T1000 (cell line): ENCODE measurements around the gene BICC1.
A peak's percentile ranks its signal among the peaks of the same experiment; 100 is the strongest.

Experiments
- DNase-seq: peaks from one replicate; lab custom pipeline; 2025; ENCODE audit warnings: mixed read lengths; lab: John Stamatoyannopoulos, UW

The BICC1 gene

DNA sequence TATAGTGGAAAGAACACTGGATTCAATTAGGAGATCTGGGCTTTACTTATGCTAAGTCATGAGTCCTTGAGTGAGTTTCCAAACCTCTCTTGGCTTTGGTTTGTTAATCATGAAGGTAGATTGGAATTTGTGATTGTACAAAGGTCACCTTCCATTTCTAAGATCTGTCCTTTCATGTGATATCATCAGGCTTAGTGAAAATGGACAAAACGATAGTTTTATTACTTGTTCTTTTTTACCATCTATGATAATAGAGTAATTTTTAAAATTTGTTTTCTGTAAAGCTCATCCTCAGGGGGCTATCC lies 309.0 kb downstream of the BICC1 start:
- no peak for DNase-seq

DNA sequence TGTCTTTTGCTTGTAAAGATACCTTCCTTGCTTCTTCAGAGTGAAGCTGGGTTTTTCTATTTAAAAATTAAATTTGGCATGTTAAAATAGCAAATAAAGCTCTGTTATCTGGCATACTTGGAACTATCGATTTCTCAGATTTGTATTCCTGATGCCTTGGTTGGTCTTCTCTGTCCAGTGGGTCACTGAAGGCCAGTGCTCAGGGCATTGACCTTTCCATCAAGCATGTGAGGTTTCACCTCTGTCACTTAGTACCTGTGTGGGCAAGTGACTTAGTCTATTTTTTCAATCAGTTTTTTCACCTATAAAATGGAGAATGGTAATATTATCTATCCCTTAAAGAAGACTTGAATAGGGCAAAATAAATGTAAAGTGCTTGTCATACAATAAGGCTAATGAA lies 311.3 kb downstream of the BICC1 start:
- no peak for DNase-seq

DNA sequence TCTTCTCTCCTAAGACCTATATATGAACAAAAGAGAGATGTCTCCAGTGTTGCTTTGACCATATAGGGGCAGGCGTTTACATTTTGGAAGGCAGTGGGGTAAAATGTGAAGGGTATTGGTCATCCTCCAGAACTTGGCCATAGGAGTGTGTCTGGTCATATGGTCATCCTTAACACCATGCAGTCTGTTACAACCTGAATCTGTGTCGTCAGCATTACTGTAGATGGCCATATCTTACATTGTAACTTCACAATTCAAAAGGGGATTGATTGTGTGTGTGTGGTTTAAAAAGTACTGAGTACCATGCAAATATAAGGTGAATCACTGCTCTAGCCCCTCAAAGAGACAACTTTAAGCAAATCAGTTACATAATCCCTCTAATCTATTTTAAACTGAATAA lies 311.7 kb downstream of the BICC1 start:
- DNase-seq: no peak

DNA sequence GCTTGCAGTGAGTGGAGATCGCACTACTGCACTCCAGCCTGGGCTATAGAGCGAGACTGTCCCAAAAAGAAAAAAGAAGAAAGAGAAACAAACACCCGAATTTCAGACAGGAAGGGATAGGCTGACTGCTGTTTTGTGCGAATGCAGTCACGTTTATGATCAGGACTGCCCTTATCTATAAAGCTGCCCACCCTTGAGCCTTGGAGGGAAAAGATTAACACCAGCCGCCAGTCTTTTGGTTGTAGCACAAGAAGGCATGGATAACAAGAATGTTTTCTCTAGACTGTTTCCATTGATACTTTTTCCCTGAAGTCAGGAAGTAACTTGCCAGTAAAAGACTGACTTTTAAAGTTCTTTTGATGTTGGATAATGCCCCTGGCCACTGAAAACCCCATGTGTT lies 314.0 kb downstream of the BICC1 start:
- DNase-seq: no peak

DNA sequence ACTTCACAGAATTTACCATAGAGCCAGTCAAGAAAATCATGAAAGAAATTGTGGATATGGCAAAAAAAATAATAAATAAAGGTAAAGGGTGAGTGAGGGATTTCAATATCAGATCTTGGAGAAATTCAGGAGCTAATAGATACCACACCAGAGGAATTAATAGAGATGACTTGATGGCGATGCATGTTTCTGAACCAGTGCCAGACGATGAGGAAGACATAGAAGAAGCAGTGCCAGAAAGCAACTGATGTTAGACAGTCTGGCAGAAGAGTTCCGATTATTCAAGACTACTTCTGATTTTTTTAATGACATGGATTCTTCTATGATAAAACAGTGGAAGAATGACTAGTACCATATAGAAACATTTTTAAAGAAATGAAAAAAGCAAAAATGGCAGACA lies 314.7 kb downstream of the BICC1 start:
- DNase-seq: no peak

DNA sequence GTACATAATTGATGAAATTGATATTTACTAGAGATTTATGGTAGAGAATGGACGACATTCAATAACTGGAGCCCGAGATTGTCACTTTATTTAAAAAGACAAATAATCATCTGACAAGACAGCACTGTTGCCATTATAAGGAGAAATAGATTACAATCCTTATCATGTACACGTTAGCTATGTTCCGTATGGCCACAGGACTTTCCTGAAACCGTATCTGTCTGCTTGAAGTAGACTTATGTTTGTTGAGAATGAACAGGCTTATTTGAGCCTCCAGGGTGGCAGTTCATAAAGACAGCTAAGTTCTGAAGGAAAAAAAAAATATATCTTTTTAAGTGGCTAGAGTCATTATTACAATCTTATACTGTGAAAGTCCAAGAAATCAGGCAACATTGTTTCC lies 317.2 kb downstream of the BICC1 start:
- no peak for DNase-seq

DNA sequence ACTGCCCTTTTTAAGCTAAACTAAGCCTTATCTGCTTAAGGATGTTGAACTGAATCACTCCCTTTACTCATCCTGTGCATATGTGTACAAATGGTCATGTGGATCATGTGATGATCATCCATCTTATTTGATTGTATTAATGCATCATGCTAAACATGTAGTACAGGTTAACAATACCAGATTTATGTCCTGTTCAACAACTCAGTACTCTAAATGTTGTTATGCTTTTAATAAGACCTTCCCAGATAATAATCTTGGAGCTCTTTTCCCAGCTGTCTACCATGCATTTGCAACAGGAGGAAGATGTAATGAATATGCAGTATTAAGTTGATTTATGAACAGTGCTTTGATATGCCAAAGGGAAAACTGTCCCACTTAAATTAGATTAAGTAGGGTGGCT lies 318.0 kb downstream of the BICC1 start:
- no peak for DNase-seq

DNA sequence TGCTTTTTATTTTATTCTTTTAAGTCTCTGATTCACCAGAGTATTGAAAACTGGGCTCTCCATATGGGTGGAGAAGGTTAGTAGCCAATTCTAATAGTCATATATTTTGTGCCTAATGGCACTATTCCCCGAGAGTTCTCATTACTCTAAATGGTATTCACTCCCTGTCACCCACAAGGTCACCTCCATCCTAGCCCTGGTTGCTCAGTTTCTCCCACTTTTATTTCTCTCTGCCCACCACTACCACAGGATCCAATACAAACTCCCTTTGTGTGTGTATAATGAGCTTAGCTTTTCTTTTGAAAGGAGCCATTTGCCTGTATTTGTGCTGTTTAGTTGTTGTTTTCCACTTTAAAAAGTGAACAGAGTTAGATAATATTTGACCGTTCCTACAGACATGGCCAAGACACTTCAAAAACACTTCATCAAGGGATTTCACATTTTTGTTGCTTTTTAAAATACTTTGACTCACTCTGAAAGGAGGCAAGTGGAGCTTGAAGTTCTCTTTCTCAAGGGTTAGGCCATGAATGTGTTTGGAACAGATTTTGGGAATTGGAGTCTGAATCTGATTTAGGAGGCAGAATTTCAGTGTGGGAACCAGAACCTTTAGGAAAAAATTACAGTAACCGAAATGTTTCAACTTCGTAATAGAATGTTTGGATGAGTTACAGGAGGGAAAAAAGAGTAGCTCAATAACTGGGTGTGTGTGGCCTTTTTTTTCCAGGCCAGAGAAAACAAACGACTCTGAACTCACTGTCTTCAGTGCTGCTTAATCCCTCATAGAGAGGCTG lies 321.3 kb downstream of the BICC1 start:
- no peak for DNase-seq

DNA sequence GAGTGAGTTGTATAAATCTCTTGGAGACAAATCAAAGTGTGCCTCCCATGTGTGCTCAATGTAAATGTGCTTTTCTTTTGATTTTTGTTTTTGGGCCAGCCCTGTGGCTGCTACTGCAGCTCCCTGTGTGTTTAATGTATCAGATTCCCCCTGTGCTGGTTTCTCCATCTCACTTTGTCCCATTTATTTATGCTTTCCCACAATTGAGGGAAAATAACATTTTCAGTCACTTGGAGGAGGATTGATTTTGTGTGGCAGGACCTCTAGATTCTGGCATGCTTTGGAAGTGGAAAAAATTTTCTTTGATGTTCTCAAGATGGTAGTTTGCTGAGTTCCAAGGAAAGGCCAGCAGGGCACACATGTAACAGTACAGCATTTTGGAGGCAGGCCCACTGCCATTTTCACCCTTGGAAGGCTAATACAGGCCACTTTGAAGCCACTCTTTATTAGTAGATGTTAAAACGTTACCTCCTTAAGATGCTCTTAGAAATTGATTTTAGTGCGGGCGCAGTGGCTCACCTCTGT lies 323.6 kb downstream of the BICC1 start:
- no peak for DNase-seq

DNA sequence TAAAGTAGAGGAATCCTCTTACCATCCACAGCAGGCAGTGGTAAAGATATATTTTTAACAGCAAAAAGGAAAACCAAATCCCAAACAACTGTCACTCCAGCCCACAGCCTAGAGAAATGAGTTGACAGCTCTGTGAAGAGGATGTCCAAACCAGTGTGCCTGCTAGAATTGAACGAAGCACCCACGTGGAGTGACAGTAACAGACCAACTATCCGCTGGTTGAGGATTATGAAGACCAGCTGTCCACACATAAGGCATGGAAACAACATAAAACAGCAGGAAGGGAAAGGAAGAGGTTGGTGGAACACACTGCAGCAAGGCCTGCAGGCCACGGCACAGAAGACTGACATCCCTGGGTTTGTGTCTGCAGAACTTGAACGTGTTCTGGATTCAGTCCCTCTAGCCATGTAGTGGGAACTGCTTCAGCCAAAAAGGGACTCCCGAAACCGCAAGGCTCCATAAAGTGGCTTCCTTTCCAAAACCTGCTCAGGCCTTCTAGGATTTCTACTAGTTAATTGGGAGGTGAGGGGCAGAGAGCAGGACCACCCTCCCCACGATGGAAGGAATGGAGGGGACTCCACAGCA lies 324.4 kb downstream of the BICC1 start:
- no peak for DNase-seq

DNA sequence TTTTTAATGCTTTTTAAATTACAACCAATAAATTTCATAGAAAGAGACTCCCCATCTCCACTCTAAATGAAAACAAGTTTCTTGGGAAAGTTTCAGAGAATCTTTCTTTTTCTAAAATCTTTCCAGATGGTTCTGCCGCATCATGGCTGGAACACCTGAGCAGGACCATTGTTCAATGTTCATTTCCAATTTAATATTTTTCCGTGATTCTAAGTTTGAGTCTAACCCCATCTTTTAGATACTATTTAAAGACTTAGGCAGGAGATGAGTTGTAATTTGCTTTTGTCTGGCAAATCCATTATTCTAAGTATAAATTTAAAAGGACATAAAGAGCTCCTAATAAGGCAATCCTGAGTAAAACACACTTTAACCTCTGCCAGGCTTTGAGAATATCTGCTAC lies 325.2 kb downstream of the BICC1 start:
- DNase-seq: no peak

DNA sequence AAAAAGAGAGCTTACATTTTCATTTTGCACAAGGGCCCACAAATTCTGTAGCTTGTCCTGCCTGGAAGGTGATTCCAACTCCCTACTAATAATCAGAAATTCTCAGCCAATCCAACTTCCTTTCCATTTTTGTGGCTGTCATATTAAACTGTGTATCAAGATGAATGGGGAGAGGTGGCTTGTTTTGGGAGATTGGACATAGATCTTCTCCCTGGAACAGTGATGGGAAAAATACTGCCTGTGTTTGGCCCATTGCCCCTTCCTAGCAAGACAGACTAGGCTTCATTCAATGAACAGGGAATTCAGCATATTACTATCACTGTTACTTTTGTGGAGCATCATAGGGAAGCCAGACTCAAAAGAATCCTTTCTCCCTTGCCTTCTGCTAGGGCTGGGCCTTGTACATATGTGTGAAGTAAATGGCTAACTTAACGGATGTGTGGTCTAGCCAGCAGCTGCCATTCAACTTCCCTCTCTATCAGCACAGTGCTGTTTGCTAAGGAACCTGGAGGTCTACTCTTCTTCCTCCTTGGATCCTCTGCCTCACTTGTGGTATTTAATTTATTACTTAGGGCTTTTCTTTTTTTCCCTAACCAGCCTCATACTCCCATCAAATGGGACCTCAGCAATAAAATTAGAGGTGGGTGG lies 326.0 kb downstream of the BICC1 start:
- DNase-seq: no peak

DNA sequence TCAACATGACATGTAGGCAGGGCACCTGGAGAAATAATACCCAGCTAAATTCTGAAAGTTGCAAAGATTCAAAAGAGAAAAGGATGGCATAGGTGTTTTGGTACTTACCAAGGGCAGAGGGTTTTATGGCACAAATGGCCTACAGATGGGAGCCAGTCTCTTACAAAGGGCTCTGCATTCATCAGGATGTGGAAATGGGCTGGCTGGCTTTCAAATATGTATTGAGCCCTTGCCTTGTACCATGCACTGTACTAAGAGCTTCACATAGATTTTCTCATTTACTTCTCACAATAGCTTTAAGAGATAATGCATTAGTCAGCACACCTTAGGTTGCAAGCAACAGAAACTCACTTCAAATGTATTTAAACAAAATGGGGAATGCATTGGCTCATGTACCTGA lies 327.1 kb downstream of the BICC1 start:
- no peak for DNase-seq

DNA sequence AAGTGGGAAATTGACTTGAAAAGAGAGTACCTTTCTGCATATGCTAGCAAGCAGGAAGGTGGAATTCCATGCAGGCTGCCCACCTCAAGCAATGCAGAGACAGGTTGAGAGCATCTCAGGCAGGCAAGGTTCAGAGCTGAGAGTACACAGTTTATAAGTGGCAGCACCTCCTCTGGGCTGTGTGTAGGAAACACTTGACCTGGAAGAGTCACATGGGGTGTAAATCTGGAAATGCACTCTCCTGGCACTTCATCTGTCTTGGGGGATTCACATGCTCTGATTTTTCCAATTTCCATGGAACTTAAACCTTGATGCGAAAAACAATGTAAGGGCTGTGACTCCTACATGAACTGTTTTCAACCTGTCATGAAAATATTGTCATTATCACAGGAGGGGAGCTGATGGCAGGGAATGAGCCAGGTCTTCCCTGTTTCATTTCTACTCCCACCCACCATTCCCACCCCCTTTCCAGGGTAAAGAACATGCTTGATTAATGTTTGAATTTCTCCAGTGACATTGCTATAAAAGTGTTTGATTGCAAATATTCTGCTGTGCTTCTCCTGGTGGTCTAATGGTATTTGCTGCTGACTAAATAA lies 328.3 kb downstream of the BICC1 start:
- DNase-seq: no peak

DNA sequence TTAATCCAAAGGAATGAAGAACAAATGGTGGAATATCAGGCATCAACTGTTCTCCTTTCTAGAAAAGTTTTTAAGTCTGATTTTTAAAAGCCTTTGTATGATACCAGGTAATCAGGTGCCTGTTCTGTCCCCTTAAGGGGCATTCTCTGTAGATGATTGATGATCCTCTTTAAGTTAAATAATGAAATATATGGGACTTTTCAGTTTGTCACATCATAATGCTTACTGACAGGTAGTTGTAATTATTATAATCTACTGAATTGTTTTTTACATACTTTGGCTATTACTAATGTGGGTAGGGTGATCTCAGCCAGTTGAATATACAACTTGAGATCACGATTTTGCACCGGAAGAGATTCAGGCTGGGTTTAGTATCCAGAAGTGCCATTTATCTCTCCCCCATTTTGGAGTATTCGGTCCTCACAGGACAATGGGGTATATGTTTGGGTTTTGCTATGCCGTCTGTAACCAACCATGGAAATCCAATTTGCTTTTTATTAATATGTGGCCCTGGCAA lies 330.2 kb downstream of the BICC1 start:
- DNase-seq: no peak

DNA sequence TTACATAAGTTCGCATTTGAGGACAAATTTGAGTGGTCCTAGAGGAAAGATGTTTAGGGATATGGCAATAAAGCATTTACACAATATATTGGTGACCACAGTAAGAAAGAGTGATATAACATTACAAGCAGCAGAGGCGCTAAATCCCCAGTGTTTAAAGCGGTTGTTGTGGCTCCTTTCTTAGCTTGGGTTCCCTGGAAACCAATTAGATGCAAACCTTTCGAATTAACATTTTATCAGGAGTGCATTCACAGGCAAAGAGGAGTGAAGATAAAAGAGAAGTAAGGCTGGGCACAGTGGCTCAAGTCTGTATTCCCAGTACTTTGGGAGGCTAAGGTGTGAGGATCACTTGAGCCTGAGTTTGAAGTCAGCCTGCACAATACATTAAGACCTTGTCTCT lies 331.1 kb downstream of the BICC1 start:
- DNase-seq: no peak

DNA sequence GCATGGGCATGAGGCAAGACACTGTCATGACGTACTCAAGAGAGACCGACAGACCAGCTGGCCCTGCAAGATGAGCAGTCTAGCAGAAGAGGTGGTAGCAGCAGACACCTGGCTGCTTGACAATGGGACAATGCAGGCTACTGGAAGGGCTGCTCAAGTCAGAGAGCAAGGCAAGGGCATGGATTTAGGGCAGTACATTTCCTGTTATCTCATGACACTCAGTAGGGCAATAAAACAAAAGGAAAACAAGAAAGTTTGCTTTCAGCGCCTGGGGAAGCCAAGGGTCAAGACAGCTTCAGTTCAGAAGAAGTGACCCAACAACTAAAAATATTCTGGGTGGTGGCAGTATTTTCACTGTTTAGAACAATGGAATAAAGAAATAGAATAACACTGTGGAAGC lies 332.0 kb downstream of the BICC1 start:
- no peak for DNase-seq

DNA sequence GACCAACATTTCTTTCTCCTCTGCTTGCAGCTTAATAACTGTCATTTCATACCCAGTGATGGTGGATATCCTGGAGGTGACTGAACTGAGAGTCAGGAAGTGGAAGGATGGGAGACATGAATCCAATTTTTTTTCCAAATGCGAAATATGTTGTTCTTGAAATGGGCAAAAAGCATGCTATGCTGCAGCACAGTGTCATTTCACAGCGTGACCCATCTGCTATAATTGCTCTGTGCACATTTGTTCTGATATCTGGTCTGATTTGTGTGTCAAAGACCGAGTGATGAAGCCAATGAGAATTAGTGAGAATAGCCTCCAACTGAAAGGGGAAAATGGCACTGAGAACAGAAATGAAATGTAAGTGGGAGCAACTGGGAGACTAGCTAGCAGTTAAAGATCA lies 334.2 kb downstream of the BICC1 start:
- DNase-seq: no peak

DNA sequence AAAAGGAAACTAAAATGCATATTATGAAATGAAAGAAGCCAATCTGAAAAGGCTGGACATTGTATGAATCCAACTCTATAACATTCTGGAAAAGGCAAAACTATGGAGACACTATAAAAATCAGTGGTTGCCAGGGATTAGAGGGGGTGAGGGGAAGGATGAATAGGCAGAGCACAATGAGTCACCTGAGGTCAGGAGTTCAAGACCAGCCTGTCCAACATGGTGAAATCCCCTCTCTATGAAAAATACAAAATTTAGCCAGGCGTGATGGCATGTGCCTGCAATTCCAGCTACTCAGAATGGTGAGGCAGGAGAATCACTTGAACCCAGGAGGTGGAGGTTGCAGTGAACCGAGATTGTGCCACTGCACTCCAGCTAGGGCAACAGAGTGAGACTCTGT lies 338.9 kb downstream of the BICC1 start:
- DNase-seq: no peak

DNA sequence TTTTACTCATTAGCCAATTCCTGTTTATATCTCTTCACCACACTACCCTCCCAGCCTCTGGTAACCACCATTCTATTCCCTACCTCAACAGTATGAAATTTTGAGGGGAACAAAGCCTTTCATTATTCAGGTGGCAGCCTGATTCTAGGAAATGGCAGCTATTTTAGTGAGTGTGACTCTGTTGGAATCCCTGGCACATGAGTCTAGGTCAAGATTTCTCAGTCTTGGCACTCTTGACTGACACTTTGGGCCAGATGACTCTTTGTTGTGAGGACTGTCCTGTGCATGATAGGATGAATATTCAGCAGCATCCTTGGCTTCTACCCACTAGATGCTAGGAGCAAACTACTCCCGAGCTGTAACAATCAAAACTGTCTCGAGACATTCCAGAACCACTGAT lies 341.0 kb downstream of the BICC1 start:
- DNase-seq: no peak

DNA sequence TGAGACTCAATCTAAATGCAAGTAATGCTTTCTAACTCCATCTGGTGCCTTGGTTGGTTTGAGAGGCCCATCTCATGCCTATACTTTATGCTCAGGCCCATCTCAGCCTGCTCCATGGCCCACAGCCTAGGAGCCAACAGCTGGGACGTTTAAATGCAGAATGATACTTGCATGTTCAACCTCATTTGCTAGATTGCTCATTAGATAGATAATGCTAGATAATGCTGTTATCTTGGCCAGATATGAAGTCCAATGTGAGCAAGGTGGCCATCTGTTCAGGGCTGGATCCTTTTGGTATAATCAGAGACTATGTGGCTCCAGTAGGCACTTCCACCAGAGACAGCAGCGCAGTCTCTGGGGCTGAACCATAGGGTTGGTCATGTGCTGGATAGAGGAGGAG lies 342.1 kb downstream of the BICC1 start:
- no peak for DNase-seq

DNA sequence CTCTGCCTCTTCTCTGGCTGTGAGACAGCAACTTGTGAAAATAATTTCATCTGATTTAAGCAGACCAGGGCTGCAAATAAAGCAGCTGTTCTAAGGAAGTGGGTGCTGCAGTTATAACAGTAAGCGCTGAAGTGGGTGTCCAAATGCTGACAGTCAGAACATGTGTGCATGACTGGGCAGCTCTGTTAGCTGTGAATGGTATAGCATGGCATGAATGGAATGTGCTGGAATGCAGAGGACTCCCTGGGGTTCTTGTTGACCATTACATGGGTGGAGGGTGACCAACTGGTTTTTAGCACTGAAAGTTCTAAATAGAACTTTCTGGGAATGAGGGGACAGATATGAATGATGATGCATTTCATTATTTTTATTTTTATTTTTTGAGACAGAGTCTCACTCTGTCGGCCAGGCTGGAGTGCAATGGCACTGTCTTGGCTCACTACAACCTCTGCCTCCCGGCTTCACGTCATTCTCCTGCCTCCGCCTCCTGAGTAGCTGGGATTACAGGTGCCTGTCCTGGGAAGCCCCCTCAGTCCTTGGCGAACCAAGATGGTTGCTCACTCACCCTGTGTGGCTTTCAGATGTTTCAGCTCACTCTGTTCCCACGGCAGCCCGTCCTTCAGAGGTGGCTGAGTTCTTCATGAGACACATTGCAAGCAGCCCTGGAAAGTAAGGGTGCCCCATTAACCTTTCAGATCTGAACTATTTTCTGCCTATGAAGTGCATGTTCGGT lies 344.0 kb downstream of the BICC1 start:
- DNase-seq: peak; percentile 65
